Stimulated activated CD4-positive, alpha-beta T cell treated with anti-CD3 and anti-CD28 coated beads, Interleukin-12 subunit alpha, Interleukin-12 subunit beta, amount 100 ng/mL, for 48 hours (primary cell): ENCODE measurements around the gene SLC13A3.

Source experiments
- DNase-seq, 3 donors: peaks; one replicate each; pipeline ENCODE4 v3.0.0-alpha.2; 2020; ENCODE audit warnings: low read depth in 2 of 3, low spot score in 1 of 3

The SLC13A3 gene, protein sequence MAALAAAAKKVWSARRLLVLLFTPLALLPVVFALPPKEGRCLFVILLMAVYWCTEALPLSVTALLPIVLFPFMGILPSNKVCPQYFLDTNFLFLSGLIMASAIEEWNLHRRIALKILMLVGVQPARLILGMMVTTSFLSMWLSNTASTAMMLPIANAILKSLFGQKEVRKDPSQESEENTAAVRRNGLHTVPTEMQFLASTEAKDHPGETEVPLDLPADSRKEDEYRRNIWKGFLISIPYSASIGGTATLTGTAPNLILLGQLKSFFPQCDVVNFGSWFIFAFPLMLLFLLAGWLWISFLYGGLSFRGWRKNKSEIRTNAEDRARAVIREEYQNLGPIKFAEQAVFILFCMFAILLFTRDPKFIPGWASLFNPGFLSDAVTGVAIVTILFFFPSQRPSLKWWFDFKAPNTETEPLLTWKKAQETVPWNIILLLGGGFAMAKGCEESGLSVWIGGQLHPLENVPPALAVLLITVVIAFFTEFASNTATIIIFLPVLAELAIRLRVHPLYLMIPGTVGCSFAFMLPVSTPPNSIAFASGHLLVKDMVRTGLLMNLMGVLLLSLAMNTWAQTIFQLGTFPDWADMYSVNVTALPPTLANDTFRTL

DNA sequence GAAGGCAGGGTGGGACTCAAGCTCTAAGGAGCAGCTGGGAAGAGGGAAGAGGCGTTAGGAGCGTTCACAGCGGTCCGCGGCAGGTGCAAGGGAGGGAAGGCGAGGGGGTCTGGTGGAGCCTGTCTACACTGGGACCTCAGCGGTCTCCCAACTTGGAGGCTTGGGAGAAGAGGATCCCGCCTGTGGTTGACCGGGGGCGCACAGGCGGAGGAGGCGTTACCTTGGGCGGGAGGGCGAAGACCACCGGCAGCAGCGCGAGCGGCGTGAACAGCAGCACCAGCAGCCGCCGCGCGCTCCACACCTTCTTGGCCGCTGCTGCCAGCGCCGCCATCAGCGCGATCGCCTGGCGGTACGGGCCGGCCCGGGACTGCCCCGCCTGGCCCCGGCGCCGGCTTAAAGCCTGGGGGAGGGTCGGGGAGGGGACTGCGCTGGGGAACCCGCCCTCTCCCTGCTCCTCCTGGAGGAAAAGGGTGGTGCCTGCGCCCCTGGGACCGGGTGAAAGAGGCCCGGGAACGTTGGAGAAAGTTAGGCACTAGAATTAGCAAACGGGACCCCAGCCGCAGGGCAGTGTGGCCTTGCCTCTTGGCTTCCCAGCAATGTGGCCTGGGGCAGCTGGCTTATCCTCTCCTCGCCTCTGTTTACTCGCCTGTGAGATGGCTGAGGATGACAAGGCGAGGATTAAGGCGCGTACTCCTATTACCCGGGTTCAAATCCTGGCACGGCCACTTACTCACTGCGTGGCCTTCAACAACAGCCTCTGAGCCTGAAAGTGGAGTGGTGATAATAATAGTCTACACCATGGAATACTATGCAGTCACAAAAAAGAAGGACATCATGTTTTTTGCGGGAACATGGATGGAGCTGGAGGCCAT, at the start of gene SLC13A3:
TSS of gene SLC13A3 (minus strand) at position 369 of the 872 bp plus-strand sequence. CDS start at position 331, 38 bp downstream.
- DNase-seq: no peak

- DNase-seq: no peak
These were observed 49.8 kb upstream of the SLC13A3 start for GRCh38 chr20:46701057-46701456.

DNA sequence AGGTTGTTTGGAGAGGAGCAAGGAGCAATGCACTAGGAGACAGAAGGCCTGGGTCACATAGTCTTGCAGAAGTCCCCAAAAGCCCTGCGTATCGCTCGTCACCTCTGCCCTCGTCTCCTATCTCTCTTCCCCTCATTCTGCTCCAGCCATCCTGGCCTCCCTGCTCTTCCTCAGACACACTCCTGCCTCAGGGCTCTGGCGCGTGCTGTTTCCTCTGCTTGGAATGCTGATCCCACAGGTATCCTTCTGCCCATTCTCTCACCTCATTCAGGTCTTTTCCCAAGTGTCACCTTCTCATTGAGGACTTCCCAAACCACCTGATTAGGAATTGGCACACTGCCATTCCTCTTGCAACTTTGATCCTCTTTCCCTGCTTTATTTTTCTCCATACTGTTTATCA, 49.2 kb upstream of the SLC13A3 start:
- no peak for DNase-seq

GRCh38 chr20:46699651-46700359, 48.5 kb upstream of the SLC13A3 start:
- no peak for DNase-seq

DNA sequence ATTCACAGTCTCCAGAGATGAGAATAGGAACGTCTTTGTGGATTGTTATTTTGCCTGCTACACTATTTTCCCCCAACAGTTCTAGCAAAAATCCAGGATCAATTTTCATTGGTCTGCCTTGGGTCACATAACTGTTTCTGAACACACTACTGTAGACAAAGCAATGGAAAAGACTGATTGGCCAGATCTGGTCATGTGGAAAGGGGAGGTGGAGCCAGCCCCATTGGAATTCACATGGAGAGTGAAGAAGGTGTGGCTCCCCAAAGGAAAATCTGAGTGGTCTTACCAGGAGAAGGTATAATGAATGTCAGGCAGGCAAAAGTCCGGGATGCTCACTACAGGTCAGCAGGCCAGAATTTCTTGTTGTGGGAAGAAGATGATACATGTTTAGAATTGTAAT, 47.5 kb upstream of the SLC13A3 start:
- DNase-seq: no peak

- no peak for DNase-seq
These were observed 45.6 kb upstream of the SLC13A3 start for GRCh38 chr20:46696791-46697279.

GRCh38 chr20:46695892-46696291, 44.6 kb upstream of the SLC13A3 start:
- DNase-seq: no peak

GRCh38 chr20:46694484-46694883, 43.2 kb upstream of the SLC13A3 start:
- no peak for DNase-seq

- DNase-seq: no peak
These were observed 39.9 kb upstream of the SLC13A3 start for GRCh38 chr20:46691196-46691595.

GRCh38 chr20:46690219-46691106, 39.2 kb upstream of the SLC13A3 start:
- DNase-seq: no peak

GRCh38 chr20:46689754-46690085, 38.5 kb upstream of the SLC13A3 start:
- DNase-seq: no peak

DNA sequence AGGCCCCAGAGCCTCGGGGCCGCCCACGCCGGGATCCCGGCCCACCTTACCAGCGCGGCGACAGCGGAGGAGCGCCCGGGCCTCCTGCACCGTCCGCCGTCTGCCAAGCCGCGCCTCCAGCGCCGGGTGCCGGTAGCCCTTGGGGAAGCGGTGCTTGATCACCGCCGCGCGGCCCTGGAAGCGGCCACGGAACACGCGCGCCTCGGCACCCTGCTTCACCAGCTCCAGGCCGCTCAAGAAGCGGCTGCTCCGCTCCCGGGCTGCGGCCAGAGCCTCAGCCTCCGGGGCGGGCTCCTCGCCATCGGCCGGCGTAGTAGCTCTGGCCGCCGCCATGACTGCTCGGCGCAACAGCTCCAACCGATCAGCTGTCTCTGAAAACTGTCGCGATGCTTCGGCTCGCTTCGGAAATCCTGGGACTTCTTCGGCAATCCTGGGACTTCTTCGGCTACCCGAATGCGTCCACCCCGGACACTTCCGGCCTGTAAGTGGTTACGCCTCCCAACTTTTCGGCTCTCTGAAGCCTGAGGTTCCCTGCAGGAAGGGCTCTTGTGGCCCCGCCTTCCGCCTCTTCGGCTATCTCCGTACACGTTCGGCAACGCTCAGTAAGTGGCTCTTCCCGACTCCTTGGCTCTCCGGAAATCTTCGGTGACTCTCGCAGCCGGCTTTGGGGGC, 38.0 kb upstream of the SLC13A3 start, which contains the start of gene TP53RK:
TSS of gene TP53RK (minus strand) at position 363 of the 672 bp plus-strand sequence. CDS start at position 333, 30 bp downstream.
- peak; percentile 95 to 96 (median 95) for DNase-seq

GRCh38 chr20:46688151-46689081, 37.2 kb upstream of the SLC13A3 start:
- DNase-seq: no peak

GRCh38 chr20:46683939-46684750, 32.9 kb upstream of the SLC13A3 start:
- DNase-seq: no peak

- no peak for DNase-seq
These were observed 32.3 kb upstream of the SLC13A3 start for GRCh38 chr20:46683668-46683938.

GRCh38 chr20:46683011-46683667, 31.9 kb upstream of the SLC13A3 start:
- DNase-seq: no peak
